HG03159 (cell line): ENCODE data around the gene ZPLD1.
A peak's percentile ranks its signal among the peaks of the same experiment; 100 is the strongest.

Experiments used
- ATAC-seq: cut with Tn5 transposase; IDR thresholded peaks from one replicate; pipeline ENCODE4 v1.9.1; 2021; ENCODE audit warnings: mild to moderate bottlenecking, moderate library complexity; ENCODE audit not compliant: unreplicated experiment

Gene ZPLD1

DNA sequence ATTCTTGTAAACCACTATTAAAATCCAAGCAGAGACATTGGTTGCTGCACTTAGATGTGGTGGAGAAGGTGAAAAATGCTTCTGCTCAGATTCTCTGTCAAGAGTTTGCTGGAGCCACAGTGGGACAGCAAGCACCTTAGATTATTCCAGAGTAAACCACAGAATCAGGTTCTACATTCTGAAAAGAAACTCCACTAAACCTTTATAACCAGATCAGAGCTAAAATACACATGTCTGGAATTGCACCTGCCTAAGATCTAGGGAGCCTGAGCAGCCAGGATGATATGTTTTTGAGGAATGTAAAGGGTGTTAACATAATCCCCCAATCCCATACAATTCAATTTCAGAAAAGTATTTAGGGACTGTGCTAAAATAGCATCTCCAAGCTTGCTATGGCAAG lies at the start of gene ZPLD1:
ZPLD1 (plus strand) TSS at position 301 of the 400 bp plus-strand sequence. CDS start 3,473 bp downstream, outside the sequence.
- no peak for ATAC-seq

DNA sequence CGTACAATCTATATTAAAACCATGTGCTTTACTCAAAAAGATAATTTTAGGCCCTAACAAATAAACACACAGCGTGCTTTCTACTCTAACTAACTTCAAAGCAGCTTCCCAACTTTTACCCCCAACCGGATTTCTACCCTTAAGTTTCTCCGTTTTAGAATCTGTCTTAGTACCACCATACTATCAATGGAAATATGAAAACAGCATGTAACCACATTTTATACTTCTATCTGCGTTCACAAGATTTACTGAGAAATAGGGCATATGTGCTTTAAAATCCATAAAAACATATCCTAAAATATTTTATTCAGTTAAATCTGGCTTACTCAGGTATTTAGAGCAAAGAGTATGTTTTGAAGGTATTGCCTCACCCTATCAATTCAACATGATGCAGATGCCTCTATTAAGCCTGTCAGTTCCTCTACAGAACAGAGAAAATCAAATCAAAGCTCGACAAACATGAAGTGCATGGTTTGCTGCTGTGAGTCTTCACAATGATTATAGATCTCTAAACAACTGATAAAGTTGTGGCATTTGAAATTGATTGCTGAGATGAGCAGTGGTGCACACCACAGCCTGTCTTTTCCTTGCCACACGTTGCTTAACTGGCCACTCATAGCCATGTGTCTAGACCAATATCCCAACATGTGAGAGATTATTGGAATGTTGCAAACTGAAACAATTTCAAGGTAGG lies 44.5 kb upstream of the ZPLD1 start:
- ATAC-seq, result no peak

DNA sequence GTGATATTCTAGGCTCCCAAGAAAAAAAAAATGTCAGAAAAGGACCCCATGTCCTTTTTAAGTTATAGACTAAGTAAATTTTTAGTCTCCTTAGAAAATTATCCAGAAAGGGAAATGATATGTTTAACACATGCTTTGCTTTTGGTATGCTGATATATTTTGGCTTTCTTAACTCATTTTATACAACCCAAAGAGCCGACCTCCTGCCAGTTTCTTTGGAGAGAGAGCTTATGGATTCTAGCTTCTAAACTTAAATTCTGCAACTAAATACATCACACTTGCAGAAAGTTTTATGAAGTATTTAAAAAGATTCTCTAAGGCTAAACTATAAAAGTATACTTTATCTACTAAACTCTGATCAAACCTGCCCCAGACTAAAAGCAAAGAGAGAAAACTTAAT lies 43.9 kb upstream of the ZPLD1 start:
- ATAC-seq, result no peak

DNA sequence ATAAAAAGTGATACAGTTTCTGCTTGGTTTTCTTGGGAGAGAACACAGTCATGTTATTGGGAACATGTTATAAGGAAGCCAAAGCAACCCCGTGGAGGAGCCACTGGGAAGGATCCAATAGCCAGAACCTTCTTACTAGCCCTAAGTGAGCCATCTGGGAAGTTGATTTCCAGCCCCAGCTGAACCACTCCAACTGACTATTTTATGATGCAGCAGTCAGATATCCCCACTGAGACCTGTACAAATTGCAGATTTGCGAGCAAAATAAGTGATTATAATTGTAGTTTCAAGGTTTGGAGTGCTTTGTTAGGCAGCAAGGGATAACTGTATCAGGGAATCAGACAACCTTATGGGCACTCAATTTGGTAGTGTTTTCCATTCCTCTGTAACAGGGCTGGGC lies 43.3 kb upstream of the ZPLD1 start:
- no peak for ATAC-seq

DNA sequence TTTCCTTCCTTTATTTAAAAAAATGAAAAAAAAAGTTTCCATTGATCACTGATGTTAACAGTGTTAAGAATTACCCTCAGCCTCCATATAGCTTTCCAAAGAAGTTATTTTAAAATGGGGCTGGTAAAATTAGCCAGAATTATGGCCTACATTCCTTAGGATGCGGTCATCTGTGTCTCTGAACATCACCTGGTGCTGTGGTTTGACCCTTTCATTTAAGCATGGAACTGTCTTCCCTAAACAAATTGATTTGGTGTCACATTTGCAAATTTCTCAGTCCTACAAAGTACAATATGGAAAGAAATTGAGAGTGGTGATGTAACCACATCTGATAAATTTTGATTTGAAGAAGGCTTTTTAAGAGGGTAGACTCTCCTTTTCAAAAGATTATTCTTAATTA lies 40.3 kb upstream of the ZPLD1 start:
- ATAC-seq, result no peak

DNA sequence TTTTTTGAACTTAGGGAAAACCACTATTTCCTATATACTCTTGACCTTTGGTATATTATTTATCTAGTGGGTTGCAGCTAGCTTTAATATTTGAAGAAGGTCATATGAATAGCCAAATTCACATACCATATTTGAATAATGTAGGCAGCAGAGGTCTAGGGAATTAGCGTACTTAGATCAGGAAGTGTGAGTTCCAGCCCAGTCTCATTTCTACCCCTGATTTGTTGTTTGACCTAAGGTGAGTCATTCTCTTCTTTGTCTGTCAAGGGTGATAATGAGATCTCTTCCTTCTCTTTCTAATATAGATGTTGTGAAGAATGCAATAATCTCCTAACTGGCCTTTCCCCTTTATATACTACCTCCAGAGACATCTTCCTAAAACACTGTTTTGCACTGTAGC lies 36.6 kb upstream of the ZPLD1 start:
- ATAC-seq, result no peak

DNA sequence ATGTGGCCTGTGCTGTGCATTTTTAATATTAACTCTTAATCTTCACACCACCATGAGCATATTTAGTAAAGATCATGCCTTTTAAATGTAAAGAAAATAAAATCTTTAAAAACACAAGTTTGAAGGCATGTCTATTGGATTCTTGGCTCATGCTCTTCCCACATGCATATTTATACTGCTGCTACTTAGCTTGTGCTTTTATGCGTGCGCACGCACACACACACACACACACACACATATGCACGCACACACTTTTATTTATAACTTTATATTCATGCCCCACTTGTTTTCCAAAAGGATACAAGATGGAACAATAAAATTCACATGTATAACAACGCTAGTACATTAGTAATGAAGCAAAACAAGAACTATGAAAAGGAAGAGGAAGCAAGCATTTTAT lies 36.1 kb upstream of the ZPLD1 start:
- ATAC-seq, result no peak

DNA sequence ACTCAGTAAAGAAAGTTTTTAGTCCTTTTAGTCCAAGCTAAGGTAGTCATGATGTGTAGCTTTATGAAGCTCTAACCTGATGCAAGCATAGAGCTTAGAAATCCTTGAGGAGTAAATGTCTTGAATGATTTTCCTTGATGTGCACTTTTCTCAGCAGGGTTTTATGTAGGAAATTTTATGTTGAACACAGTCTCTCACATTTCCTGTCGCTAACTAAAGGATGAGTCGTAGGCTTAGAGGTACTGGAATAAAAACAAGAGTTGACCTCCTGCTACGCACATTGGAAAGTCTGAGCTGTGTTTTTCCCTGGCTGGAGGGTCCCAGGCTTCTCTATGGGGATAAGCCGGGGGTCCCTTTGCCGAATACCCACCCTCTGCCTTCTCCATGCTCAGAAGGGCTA lies 34.7 kb upstream of the ZPLD1 start:
- ATAC-seq, result no peak

DNA sequence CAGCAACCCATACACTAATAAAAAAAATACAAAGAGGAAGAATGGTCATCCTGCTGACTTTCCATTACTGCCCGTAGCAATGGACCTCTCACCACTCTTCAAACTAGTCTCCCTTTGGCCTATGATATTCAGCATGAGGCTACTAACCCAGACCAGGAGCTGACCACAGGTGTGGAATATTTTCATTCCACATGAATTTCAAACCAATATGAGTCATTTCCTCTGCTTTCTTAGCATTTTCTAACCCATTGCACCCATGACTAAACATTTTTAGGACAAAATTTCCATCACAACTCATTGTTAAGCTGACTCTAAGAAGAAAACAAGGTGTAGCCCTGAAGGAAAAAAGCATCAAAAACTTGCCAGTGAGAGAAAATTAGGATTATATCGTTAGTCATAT lies 34.0 kb upstream of the ZPLD1 start:
- no peak for ATAC-seq

DNA sequence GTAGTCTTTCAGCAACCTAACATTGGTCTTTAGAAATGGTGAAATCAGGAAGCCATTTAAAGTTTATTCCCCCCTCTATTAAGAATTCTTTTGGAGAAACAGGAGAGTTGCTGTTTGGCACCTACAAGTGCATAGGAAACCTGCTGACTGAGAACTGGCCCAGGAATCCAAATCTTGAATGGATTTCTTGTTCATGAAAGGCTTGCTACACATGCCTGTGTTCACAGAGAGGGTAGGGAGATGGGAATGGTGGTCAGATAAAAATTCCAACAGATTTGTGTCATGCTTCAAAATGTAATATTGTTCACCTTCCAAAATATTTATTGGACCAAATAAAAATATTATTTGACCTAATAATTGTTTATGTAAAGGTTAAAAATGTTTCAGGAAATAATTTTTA lies 24.2 kb upstream of the ZPLD1 start:
- no peak for ATAC-seq

DNA sequence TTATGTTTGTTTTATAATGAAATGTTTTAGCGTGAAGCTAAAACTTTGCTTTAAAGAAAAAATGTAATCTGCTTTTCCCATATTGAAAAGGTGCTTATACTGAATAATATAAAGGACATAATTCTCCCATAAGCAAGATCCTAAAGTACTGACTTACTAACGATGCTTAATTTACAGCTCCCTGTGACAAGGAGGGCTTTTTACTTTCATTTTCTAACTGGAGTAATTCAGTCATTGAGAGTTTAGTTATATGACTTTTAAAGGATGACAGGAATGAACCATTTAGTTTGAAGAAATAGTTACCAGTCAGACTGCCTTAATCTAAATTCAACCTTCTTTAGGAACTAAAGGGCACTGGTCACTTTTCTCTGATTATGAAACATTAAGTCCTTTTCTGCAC lies 19.3 kb upstream of the ZPLD1 start:
- peak; percentile 58 for ATAC-seq

DNA sequence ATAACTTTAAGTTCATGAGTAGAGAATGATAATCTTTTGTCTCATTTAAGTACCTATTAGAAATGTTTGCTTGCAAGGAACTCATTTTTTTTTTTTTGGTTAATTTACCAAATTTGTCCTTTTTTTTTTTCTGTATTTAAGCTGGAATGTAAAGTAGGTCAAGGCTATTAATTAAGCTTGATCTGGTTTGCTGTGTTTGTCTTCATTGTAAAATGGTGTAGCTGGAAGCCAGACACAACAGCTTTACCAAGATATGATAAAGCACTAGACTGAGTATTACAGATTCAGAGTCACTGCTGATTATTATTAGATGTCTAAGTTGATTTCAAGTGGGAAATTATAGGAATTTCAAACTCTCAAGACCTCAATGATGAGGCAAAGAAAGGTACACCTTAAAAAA lies 15.0 kb upstream of the ZPLD1 start:
- ATAC-seq, result no peak

DNA sequence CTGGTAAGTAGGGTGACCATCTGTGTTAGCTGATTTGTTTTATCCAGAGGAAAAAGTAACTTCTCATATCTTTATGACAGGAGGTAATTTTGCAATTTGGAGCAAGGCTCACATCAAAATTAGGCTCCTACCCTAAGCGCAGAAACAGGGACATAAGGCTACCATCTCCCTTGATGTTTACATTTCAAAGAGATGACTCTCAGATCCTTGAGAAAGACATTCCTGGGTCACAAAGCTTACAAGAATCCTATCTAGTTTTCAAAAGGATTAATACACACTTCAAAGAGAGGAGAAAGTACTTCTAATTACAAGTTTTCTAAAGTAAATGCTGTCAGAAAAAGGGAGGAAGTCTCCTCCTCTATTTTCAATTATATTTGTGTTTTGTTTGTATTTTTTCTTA lies 7.0 kb downstream of the ZPLD1 start:
- no peak for ATAC-seq

DNA sequence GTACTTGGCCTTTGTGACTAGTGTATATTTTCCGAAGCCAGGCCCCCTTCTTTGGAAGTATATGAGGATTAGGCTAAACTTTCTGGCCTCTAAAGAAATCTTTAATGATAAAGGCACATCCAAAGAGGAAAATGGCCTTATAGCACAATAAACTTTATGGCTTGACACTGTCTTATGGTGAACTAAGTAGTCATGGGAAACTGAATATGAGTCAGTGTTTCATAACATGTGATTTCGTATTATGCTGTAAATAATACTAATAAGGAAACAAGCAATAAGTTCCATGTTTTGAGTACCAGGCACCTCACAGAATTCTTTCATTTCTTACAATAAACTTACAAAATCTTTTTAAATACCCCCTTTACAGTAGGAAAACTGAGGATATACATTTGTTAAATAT lies 8.2 kb downstream of the ZPLD1 start:
- ATAC-seq, result no peak

DNA sequence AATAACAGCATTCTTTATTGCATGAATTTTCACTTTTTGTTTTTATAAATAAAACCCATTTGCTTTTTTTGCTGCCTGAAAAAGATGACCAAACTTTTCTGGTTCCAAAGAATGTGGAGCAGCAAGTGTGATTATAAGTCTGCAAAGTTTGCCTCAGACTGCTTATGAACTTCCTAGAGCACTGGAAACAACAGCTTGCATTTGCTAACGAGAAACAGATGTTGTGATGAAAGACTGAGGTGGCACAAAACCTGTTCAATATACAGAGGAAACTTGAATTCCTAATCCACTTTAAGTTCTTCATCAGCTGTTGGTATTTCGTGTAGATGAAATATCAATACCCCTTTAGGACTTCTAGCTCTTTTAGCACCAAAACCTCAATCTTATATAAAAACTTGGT lies 9.3 kb downstream of the ZPLD1 start:
- no peak for ATAC-seq

DNA sequence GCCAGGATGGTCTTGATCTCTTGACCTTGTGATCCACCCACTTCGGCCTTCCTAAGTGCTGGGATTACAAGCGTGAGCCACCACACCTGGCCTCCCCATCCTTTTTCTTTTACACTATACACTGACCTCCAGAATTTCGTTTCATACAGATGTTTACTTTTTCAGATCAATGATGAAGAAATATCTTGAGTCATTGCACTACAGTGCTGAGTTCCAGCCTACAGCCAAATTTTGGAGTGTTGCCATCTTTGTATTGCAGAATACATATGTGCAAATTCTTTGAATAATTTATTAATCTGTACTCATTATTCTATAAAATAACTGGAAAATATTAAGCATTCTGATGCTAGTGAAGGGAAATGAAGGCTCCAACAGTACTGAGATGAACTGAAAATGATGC lies 12.5 kb downstream of the ZPLD1 start:
- ATAC-seq, result no peak

DNA sequence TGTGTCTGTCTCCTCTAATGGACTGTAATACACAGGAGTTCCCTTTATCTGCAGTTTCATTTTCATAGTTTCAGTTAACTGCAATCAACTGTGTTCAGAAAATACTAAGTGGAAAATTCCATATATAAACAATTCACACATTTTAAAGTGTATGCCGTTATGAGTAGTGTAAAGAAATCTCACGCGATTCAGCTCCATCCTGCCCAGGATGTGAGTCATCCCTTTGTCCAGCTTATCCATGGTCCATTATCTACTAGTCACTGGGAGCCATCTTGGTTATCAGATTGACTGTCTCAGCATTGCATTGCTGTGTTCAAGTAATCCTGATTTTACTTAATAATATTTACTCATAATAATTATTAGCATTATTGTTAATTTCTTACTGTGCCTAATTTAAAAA lies 14.5 kb downstream of the ZPLD1 start:
- no peak for ATAC-seq

DNA sequence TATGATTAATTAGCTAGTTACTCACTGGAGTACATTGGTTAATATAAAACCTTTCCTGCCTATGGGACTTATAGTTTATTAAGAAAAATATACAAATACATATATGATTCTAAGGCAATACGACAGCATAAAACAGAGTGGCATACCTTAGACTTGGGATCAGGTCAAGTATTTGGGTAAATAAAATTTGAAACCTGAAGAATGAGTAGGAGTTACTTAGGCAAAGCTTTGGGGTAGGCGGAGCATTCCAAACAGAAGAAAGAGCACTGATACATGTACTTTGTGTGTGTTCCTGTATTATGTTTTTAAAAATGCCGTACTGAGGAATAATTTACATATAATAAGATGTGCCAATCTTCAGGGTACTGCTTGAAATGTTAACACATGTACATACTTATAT lies 15.1 kb downstream of the ZPLD1 start:
- no peak for ATAC-seq

DNA sequence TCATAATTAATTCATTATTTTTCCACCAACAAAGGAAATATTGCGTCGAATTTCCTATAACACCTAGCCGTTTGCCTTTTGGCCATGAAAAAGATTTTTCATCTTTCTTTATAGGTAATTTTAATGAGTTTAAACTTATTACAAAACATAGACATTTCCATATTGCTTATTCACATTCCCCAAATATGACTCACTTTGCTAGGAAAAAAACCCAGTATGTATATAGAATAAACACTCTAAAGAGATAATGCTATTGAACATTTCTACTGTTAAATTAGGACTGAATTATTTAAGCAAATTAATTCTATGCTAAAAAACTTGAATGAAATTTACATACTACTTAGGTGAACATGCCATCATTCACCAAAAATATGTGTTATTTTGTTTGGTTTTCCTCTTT lies 16.2 kb downstream of the ZPLD1 start:
- no peak for ATAC-seq

DNA sequence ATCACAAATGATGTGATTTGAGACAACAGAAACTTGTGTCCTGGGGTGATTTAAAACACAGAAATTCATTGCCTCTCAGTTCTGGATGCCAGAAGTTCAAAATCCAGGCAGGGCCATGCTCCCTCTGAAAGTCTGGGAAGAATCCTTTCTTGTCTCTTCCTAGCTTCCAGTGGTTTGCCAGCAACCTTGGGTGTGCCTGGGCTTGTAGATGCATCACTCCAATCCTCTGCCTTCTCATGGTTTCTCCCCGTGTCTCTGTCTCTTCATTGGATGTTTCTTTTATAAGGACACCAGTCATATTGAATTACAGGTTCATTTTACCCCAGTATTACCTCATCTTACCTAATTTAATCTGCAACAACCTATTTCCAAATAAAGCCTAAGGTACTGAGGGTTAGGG lies 16.7 kb downstream of the ZPLD1 start:
- ATAC-seq, result no peak

DNA sequence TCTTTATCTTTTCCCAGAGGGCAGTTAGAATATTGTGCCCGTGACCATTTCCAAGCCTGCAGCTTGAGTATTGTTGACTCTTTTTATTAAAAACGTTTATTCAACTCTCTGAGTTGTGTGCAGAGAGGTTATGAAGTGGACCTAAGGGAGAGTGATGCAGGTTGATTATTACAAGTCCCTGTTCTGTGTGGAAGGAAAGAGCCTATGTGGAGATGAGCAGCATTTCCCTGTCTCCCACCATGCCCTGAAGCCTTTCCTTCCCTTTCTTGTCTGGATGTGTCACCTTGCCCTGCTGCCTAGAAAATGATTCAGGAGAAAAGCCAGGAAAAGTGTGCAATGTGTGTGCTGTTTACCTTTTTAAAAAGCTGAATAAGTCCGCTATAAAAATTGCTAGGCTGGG lies 19.4 kb downstream of the ZPLD1 start:
- no peak for ATAC-seq

DNA sequence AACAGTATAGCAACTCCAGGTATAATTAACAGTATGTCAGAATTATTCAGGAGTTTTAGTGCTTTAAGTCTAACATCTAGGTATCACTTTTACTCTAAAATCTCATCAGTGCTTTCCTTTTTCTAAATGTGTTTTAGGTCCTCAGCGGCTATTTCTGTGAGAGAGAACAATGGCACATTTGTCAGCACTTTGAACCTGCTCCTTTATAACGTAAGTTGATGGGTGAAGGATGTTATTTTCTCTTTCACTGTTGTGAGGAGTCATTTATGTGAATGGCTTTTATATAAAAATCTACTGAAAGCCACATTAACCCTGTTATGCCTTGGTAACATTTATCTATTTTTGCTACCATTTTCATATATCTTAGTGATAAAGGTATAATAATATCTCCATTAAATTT lies 22.8 kb downstream of the ZPLD1 start:
- ATAC-seq, result no peak

DNA sequence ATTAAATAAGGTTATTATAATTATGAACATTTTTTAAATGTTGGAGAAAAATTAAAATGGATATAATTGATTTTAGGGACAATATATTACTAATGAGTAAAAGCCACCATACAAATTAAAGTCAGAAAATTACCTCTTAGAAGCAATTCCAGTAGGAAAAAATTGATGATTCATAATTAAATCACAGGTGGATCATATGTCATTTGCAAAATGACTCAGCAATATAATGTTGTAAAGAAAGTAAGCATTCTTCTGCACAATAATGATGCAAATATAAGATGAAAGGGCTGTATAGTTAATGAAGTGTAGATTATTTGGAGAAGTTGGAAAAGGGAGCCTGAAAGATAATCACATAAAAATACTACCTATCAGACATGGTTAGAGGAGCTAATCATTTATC lies 25.8 kb downstream of the ZPLD1 start:
- ATAC-seq, result no peak
